ENCODE results near the gene PIK3C3.
"Not testable (repeated sequence)": the region's sequence is repeated elsewhere in the genome, so short reads cannot be mapped to it uniquely, and the experiment has no call there.

PIK3C3 gene

DNA sequence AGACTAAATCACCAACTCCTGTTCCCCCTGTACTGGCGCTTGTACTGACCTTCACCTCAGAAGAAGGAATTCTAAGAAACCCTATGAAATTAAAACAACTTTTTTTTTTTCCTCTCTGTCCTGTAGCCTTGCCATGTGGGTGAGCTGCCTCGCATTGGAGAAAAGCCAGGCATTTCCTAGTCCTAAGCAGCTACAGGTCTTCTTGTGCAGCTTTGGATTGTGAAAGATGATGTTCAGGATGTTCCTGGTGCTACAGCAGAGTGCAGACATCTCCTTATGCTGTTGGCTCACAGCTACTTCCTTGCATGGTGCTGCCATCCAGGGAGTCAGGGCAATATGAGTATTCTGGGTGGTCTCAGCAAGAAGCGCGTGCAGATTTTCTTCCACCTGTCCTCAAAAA, 11.9 kb downstream of the PIK3C3 start:
- no peak for DNase-seq

DNA sequence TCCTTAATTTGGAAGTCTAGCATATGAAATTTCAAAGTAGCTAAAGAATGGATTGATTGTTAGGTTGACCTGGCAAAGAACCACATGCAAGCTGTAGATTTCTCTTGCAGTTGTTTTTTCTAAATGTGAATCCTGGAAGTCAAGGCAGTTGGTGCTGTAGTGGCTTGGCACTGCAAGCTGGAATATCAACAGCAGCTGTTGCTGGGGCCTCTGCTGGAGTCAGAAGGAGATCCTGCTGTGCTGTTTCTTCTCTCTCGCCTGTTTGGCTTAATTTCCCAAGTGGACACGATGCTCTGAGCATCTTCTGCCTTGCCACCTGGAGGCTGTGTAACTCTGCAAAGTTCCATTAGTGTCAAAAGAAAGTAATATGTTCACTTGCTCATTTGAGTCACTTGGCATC, 12.6 kb downstream of the PIK3C3 start:
- no peak for DNase-seq

DNA sequence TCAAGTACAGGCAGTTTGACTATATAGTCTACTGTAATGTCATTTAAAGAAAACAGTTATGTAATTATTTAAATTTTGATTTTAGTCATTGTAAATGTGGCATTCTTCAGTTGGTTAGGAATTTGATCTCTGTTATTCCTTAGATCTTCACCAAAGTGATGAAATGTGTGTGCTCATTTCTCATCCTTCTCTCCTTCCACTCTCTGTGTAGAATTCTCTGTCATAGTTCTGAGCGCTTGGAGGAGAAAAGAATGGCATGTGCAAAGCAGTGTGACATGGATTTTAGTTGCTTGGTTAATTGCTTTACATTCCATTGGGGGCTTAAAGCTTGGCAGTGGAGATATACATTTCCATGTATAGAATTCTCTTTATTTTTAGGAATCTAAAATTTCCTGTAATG, 14.8 kb downstream of the PIK3C3 start:
- DNase-seq: peak; percentile 62

DNA sequence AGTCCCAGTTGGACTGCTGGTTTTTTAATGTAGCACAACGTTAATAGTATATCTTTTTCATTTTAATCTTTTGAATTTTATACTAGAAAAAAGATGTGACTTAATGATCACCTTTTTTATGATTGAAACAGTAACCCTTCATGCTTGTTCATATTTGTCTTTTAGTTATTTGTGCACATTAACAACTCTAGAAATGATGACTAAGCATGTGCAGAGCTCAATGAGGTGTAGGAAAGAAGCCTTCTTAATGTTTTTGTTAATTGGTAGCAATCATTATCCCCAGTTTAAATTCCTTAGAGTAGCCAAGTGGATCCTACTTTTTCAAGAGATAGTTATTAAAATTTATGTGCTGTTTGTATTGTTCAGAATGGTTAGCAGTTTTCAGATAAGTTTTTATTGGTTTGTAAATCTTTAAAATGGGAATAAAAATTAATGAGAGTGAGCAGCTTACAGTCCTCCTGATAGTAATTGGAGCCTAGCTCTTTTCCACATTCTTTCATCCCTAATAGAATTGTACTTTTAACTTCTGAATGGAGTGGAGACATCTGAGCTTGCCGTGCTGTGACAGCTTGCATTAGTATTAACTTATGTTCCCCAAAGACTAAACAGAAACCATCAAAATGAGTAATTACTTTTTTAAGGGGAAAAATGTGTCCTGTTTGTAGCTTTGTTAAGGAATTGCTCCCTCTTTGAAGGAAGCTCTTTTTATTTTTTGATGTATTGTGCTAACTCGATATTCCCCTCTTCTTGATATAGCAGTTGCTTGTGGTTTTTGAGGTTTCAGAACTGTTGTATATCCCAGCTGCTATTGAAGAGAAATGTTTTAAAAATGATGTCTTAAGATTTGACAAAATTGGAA, 17.3 kb downstream of the PIK3C3 start:
- DNase-seq: peak; percentile 35

DNA sequence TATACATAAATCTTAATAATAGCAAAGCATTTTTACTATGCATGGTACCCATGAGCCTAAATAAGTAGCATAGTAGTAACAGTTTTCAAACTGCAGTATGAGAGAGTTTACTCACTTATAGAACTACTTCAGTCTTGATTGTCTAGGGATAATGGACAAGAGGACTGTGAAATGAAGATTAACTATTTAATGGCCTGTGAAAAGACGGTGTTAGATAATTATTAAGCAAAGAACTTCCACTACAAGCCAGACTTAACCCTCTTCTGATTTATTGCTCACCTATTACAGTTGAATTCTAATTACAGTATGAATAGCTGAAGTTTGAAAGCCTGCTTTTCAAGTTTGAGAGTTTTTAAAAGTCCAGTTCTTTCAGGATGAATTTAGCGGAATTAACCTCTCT, 18.9 kb downstream of the PIK3C3 start:
- no peak for DNase-seq

DNA sequence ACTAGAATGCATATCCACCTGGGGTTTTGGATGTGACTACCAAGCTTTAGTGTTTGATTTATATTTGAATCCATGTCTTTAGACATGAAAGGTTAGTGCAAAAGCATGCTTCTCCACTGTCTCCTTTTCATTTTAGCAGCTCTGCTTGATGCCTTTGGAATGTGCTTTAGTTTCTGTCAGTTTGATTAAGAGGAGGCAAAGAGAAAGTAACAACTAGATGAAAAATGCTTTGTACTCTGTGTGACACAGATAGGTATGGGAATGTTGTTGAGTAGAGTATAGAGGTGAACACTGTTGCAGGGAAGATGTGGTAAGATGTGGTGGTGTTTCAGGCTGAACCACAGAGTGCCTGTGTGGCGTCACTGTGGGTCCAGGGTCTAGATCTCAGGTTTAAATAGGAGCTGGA, 19.8 kb downstream of the PIK3C3 start:
- DNase-seq: no peak

DNA sequence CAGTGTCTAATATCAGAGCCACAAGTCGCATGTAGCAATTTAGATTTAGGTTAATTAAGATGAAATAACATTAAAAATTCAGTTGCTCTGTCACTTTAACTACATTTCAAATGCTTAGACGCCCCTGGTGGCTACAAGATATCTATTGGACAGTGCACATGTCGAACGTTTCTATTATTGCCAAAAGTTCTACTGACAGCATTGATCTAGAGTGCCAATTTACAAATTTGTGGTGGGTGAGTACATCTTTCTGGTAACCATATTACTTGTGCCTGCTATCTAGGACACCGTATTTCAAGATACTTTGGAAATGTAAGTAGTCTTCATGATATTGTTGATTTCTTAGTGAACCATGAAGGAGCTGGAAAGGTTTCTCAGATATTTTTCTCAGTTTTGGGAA, 20.2 kb downstream of the PIK3C3 start:
- no peak for DNase-seq

DNA sequence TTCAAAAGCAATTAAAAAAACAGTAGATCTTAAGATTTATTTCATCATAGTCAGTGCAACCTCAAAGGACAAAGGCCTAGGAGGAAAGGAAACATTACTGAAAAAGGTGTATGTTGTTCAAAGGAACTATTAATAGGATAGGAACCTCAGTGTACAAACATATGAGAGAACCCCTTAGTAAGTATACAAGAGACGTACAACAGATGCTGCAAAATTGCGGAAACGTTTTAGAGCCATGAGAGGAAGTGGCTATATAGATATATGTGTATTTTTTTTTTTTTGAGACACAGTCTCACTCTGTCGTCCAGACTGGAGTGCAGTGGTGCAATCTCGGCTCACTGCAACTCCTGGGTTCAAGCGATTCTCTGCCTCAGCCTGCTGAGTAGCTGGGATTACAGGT, 22.2 kb downstream of the PIK3C3 start:
- DNase-seq: no peak

DNA sequence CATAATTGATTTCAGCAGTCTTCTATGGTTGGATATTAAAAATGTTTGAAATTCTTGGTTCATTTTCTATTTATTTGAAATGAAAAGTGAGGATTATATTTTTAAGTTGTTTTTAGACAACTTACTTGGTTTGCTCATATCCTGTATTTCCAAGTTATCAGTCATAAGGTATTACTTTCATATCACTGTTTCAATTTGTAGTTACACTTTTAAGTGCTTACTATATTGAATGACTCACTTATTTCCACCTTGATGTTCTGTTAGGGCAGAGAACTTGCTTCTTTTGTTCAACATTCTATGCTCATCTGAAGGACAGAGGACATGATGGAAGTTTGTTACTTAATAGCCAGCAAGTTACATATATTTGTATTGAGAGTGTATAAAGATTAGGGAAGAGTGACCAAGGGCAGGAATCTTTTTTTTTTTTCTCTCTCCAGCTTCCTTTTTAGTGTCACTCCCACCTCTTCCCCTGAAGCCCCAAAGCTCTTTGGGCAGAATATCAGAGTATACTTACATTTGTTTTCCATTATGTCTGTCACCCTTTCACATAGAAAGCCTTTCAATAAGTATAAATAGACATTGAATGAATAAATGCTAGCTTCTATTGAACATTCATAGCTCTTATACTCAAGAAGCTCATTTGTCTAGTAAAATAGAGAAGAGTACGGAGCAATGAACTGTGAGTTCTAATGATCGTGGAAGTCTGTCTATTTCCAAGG, 28.1 kb downstream of the PIK3C3 start:
- no peak for DNase-seq

DNA sequence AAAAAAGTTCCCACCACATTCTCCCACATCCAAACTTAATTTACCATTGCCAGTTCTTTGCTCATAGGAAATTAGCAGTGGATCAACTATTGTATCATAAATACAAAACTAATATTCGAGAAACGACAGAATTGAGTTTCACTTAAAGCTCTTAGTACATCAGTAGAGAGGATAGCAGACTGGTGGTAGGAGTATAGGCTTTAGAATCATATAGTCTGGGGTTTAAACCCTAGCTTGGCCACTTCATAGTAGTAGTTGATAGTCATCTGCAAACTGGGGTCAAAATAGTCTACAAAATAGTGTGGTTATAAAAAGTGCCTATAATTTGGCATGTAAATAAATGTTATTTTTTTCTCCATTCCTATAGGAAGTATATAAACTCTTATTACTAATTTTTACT, 30.9 kb downstream of the PIK3C3 start:
- no peak for DNase-seq

DNA sequence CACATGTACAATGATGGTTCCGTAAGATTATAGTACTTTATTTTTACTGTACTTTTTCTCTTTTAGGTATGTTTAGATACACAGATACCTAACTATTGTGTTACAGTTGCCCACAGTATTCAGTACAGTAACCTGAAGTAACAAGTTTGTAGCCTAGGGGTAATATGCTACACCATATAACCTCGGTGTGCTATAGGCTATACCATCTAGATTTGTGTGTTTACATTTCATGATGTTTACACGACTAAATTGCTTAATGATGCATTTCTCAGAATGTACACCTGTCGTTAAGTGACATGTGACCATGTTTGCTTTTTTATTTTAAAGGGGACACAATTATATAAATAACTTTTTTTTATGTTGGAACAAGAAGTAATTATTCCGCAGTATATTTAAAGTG, 34.5 kb downstream of the PIK3C3 start:
- DNase-seq: no peak

DNA sequence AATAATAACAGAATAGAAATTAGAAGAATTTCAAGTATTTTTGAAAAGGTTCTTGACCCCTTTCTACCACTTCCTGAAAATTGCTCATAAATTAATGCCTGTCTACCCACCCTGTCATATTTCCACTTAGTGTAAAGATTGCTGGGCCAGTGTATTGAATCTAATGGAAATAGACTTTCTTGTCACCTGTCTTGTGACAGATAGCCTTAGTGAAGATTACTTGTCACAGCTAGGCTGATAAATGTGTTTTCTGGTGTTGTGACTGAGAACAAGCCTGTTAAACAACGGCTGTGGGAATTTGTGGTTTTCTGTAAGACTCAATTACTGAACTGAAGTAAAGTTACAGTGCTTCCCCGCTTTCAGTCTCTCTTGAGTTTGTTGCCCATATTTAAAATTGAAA, 37.0 kb downstream of the PIK3C3 start:
- DNase-seq: peak; percentile 24

DNA sequence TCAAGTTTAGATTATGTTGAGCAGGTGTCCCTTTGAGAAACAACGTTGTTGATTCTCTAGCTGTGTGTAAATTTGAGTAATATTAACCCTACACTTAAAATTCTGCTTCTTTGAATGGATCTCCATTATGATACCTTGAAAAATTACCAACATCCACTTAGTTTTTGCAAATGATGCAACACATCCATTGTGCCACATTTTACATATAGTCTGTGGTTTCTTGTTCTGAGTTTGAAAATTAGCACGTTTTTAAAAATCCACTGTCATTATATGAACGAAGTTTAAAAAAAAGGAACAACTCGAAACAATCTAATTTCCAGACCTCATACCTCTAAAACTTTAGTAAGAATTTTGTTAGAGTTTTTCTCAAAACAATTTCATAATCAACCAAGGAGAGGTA, 37.7 kb downstream of the PIK3C3 start:
- no peak for DNase-seq

DNA sequence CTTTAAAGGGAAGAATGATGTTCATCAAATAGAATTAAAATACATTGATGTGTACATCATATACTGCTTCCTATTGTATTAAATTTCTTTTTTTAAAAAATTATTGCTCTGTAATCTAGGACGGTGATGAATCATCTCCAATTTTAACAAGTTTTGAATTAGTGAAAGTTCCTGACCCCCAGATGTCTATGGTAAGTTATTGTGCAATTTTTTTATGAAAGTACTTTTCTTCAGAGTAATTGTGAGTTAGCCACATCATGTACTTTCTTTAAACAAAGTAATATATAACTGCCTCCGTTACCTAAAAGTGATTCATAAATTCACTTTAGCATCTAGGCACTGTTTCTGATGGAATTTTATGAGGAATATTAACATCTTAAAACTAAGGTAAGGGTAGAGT, 38.1 kb downstream of the PIK3C3 start:
- DNase-seq: no peak

DNA sequence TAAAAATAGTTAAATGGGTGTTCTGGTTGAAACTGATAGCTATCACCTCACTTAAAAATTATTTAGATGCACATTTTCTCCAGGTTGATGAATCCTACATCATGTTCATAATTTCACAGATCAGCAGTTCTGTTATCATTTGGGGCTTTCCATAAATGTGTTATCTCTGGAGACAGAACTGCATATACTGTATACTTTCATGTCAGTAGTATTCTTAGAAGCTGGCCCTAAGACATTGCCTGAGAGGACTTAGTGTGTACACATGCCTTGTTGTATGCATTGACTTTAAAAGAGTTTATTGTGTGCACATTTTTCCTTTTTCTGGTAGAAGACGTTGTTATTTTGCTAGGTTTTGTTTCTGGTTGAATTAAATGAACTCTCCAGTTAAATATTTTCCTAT, 41.0 kb downstream of the PIK3C3 start:
- DNase-seq: no peak

DNA sequence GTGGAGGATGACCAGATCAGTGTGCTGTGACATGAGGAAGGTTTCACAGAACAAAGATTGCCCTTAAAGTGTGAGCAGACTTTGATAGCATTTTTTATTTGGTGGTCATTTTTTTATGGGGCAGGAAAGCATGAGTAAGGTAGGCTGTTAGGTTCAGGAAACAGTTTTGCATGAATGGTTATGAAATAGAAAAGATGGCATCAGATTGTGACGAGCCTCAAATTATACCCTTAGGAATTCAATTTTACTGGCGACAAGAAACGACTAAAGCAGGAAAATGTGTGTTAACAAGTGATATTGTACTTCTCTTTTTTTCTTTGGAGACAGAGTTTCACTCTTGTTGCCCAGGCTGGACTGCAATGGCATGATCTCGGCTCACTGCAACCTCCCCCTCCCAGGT, 44.7 kb downstream of the PIK3C3 start:
- DNase-seq: no peak

DNA sequence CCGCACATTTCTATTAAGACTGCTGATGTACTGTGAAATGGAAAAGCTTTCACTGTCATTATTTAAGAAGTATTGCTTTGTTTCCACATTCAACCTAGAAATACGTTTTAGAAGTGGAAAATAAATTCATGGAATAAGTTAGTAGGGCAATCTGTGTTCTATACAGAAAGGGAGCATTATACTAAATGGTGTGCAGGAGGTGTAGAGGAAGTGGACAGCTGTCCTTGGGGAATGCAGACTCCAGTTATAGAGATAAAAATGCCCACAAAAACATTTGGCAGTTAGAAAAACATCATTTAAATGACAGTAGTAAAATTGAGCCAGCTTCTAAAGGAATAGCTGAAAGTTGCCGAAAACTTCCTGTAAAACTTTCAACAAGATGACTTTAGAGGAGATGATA, 46.8 kb downstream of the PIK3C3 start:
- no peak for DNase-seq

DNA sequence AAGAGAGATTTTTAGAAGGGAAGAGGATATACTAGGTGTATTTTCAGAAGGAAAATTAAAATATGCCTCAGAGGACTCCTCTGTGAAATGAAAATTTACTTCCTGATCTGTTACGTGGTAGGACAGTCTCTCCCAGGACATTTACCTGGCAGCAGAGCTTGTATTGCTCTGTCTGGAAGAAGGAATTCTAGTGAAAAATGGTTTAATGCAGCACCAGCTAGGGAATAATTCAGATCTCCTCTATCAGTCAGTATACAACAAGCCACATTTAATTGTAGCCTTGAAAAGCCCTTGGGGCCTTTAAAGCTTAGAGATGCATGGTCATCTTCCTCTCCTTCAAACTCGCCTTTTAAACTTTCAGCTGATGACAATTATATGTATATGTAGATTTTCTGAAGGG, 49.6 kb downstream of the PIK3C3 start:
- DNase-seq: no peak

DNA sequence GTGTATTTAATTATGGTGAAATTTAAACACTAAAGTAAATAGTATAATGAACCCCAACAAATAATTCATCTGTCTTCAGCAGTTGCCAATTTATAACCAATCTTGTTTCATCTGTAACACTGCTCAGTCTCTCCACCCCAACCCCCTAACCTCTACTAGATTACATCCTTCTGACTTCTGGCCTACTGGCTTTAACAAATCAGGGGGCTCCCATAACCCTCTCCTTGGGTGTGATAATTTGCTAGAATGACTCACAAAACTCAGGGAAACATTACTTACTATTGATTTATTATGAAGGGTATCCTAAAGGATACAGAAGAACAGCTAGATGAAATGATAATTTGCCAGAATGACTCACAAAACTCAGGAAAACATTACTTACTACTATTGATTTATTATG, 50.7 kb downstream of the PIK3C3 start:
- DNase-seq: peak; percentile 22

DNA sequence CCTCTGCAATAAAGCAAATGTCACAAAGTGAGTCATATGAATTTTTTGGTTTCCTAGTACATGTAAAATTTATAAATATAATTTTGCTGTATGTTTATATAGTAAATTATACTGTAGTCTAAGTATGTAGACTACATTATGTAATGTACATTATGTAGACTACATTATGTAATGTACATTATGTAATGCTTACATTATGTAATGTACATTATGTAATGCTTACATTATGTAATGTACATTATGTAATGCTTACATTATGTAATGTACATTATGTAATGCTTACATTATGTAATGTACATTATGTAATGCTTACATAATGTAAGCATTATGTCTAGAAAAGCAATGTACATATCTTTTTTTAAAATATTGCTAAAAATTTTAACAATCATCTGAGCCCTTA, 54.4 kb downstream of the PIK3C3 start:
- not testable (repeated sequence) for DNase-seq

DNA sequence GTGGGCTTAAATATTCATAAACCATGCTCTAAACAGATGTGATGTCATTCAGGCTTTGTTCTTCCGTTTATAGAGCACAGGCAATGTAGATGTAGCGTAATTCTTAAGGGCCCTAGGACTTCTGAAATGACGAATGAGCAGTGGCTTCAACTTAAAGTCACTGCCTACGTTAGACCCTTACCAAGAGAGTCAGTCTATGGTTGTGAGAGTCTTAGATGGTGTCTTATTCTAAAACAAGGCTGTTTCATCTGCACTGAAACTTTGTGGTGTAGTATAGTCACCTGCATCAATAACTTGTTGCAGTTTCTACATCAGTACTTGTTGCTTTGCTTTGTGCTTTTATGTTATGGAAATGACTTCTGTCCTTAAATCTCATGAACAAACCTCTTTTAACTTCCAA, 56.0 kb downstream of the PIK3C3 start:
- DNase-seq: no peak

DNA sequence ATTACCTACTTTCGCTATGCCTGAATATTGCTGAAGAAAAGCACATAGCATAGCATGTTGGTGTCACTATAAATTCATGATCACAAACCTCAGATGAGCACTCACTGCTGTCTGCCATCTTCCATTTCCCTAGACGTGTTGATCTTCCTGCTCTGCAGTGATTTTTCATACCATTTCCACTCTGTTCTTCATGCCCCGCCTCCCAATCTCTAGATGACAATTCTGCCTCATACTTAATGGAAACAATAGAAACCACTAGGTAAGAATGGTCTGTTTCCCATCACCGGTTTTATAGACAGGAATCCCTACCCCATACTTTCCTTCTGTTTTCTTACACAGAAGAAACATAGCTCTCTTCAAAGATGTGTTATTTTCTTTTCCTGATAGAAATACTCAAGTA, 63.8 kb downstream of the PIK3C3 start:
- no peak for DNase-seq

DNA sequence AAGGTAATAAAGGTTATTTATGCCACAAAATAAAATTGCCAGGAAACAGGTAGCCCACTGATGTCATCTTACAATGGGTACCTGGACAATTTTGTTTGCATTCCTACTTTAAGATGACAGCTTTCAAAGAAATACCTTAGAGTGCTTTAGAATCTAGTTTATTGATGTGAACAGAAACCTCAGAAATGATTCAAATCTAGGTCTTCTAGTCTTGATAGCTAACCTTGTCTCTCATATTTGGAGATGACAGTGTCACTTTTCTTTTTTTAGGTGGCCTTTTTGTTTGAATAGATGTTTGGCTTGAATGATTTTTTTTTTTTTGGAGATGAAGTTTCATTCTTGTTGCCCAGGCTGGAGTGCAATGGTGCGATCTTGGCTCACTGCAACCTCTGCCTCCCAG, 69.1 kb downstream of the PIK3C3 start:
- no peak for DNase-seq

DNA sequence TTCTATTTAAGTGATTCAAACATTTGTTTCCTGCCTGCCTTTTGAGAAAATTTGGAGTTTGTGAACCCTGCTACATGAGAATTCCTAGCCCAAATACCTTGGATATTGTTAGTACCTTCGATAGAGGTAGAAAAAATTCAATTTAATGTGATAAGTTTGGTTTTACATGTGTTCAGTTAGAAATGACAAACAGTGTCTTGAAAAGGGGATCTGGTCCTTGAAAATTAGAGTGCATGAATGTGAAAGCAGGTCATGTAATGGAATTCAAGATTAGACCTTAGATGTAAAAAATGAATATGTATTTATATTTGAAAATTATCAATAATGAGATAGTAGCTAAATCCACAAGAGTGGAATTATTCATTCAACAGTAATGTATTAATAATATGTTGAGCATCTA, 70.5 kb downstream of the PIK3C3 start:
- no peak for DNase-seq

All from fibroblast of skin of right biceps (primary cell).